ENCODE data around the gene STK17A.

DNA sequence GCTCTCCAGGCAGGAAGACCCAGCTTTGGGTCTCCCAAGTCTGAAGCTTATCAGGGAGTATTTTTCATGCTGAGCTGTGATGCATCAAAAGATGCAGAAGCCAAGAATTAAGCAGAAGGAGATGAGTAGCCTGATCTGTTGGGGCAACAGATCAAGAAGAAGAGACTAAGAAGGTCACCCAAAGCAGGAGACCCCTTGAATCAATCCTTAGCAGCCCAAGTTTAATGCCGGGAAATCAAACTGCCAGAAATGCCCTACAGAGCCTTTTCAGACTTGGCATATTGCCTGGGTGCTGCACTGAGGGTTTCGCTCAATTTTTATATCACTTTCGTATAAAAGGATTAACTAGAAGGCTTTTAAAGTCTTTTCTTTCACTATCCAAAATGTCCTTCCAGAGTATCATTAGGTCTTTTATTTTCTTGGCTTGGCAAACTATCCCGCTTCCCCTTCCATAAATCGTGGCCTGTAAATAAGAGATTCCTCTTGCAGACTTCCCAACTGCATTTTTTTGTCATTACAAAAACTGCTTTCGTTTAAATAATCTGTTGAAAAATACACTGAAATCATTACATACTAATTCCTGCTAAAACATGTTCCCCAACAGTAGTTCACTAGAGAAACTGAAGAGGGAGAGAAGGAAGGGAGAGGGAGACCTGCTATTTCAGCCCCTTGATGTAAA, 49.0 kb upstream of the STK17A start:
- no peak for TF ChIP-seq ZBTB8A (tag by site-specific recombination; IDR thresholded peaks at IDR 0.05)
- TF ChIP-seq, protein P1, sequence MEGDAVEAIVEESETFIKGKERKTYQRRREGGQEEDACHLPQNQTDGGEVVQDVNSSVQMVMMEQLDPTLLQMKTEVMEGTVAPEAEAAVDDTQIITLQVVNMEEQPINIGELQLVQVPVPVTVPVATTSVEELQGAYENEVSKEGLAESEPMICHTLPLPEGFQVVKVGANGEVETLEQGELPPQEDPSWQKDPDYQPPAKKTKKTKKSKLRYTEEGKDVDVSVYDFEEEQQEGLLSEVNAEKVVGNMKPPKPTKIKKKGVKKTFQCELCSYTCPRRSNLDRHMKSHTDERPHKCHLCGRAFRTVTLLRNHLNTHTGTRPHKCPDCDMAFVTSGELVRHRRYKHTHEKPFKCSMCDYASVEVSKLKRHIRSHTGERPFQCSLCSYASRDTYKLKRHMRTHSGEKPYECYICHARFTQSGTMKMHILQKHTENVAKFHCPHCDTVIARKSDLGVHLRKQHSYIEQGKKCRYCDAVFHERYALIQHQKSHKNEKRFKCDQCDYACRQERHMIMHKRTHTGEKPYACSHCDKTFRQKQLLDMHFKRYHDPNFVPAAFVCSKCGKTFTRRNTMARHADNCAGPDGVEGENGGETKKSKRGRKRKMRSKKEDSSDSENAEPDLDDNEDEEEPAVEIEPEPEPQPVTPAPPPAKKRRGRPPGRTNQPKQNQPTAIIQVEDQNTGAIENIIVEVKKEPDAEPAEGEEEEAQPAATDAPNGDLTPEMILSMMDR (tag by site-specific recombination; IDR thresholded peaks at IDR 0.05) = no peak
- TF ChIP-seq SETDB1 (IDR thresholded peaks at IDR 0.05; ENCODE audit: insufficient read length, low read length) = no peak
- TF ChIP-seq ZNF146 (tag by site-specific recombination; IDR thresholded peaks at IDR 0.05) = no peak
- no peak for TF ChIP-seq KLF17 (tag by site-specific recombination; IDR thresholded peaks at IDR 0.05)
- TF ChIP-seq REPIN1 (tag by site-specific recombination; IDR thresholded peaks at IDR 0.05; ENCODE audit: low read depth) = no peak
- no peak for TF ChIP-seq YY1 (tag by site-specific recombination; IDR thresholded peaks at IDR 0.05)
- no peak for TF ChIP-seq ZNF398 (tag by site-specific recombination; IDR thresholded peaks at IDR 0.05)
- no peak for TF ChIP-seq ZNF704 (tag by site-specific recombination; IDR thresholded peaks at IDR 0.05)
- TF ChIP-seq ZBTB17 (tag by site-specific recombination; IDR thresholded peaks at IDR 0.05) = no peak
- no peak for TF ChIP-seq GLI2 (tag by site-specific recombination; IDR thresholded peaks at IDR 0.05; ENCODE audit: borderline replicate concordance, low read depth)
- TF ChIP-seq ZNF776 (tag by site-specific recombination; IDR thresholded peaks at IDR 0.05; ENCODE audit: borderline replicate concordance) = no peak
- TF ChIP-seq KLF16 (tag by site-specific recombination; IDR thresholded peaks at IDR 0.05) = no peak
- no peak for TF ChIP-seq KLF1 (tag by site-specific recombination; IDR thresholded peaks at IDR 0.05)
